GM19372 (cell line): ENCODE results near the gene HSPA6.
"Not testable (repeated sequence)": the region's sequence is repeated elsewhere in the genome, so short reads cannot be mapped to it uniquely, and the experiment has no call there.

Experiments
- ATAC-seq: cut with Tn5 transposase; IDR thresholded peaks from one replicate; pipeline ENCODE4 v1.9.1; 2021; ENCODE audit warnings: mild to moderate bottlenecking, low read depth, moderate library complexity; ENCODE audit not compliant: unreplicated experiment

Gene HSPA6

GRCh38 chr1:161531986-161532643 lies 7.8 kb downstream of the HSPA6 start:
- no peak for ATAC-seq

- ATAC-seq = not testable (repeated sequence)
Measured at GRCh38 chr1:161532644-161533567, 8.6 kb downstream of the HSPA6 start.

- not testable (repeated sequence) for ATAC-seq
Measured at GRCh38 chr1:161537068-161537669, 12.8 kb downstream of the HSPA6 start.

GRCh38 chr1:161538925-161539479 lies 14.7 kb downstream of the HSPA6 start:
- not testable (repeated sequence) for ATAC-seq

GRCh38 chr1:161539731-161540569 lies 15.6 kb downstream of the HSPA6 start:
- ATAC-seq = peak; percentile 54

GRCh38 chr1:161540570-161540960 lies 16.2 kb downstream of the HSPA6 start:
- ATAC-seq = peak; percentile 26

GRCh38 chr1:161542091-161542559 lies 17.8 kb downstream of the HSPA6 start:
- peak; percentile 45 for ATAC-seq

- not testable (repeated sequence) for ATAC-seq
Measured at GRCh38 chr1:161543125-161543524, 18.8 kb downstream of the HSPA6 start.

GRCh38 chr1:161545005-161545731 lies 20.8 kb downstream of the HSPA6 start:
- ATAC-seq = not testable (repeated sequence)

GRCh38 chr1:161547995-161548741 lies 23.8 kb downstream of the HSPA6 start:
- not testable (repeated sequence) for ATAC-seq

GRCh38 chr1:161548749-161549406 lies 24.5 kb downstream of the HSPA6 start:
- ATAC-seq = not testable (repeated sequence)

GRCh38 chr1:161549652-161550051 lies 25.3 kb downstream of the HSPA6 start, which contains the start of gene FCGR3A:
FCGR3A (minus strand) TSS chr1:161549818; CDS start chr1:161549736, 82 bp downstream.
- no peak for ATAC-seq

GRCh38 chr1:161550942-161551341 lies 26.6 kb downstream of the HSPA6 start:
- ATAC-seq = not testable (repeated sequence)

GRCh38 chr1:161553631-161554030 lies 29.3 kb downstream of the HSPA6 start:
- not testable (repeated sequence) for ATAC-seq

- ATAC-seq = not testable (repeated sequence)
Measured at GRCh38 chr1:161554340-161554739, 30.0 kb downstream of the HSPA6 start.

- not testable (repeated sequence) for ATAC-seq
Measured at GRCh38 chr1:161554815-161555417, 30.6 kb downstream of the HSPA6 start.

- not testable (repeated sequence) for ATAC-seq
Measured at GRCh38 chr1:161556143-161556542, 31.8 kb downstream of the HSPA6 start.
